Endothelial cell of umbilical vein (primary cell): ENCODE measurements around the gene PSMB8. TPM values are rescaled to one million over a fixed set of nuclear protein-coding genes. Genes with fewer than 3 reads are reported as not detected.
A peak's percentile ranks its signal among the peaks of the same experiment; 100 is the strongest.

ENCODE experiments used
- BruUV-seq: library from RNA; stranded (reverse); fragments of 400-500 nt; replicated peaks from 2 replicates; lab custom pipeline; 2021; lab: Mats Ljungman, UMichigan
- CTCF ChIA-PET: fragments of 300-600, 350-600 bp; sonication (Branson Sonifier 250); formaldehyde crosslinking; loops from one replicate; lab custom pipeline; 2021; ENCODE audit warnings: antibody characterized with exemption, inconsistent platforms; lab: Charles Lee
- POLR2A ChIA-PET: fragments of 300-600, 350-600 bp; sonication (Branson Sonifier 250); formaldehyde crosslinking; loops from one replicate; lab custom pipeline; 2021; ENCODE audit warnings: antibody characterized with exemption, inconsistent platforms; lab: Charles Lee
- DNase-seq: peaks from one replicate; pipeline ENCODE4 v3.0.0-alpha.2; 2011; ENCODE audit warnings: low read depth, low spot score
- FAIRE-seq: peaks from 2 replicates; lab custom pipeline; 2011; peaks lifted over from hg19 to GRCh38; lab: Jason Lieb, UNC
- H2AFZ ChIP-seq: 2 replicates; pipeline ENCODE4 v1.6.0; 2012; ENCODE audit warnings: low read depth, low read length, control low read depth, inconsistent platforms
- H3K27ac ChIP-seq: 2 replicates; pipeline ENCODE4 v1.5.1; 2011; ENCODE audit warnings: low read depth, mild to moderate bottlenecking, control low read depth, low read length, moderate library complexity; ENCODE audit not compliant: insufficient read depth
- H3K27me3 ChIP-seq, 2 experiments: 2 replicates each; pipeline versions ENCODE4 v1.6.0 to v1.6.1; 2011; ENCODE audit warnings: low read length in 2 of 2, mixed read lengths in 1 of 2; ENCODE audit not compliant: control insufficient read depth in 2 of 2, insufficient read depth in 2 of 2
- H3K36me3 ChIP-seq, 2 experiments: 2 replicates in 1 of 2; 3 replicates in 1 of 2; pipeline ENCODE4 v1.5.1; 2011; ENCODE audit warnings: low read length in 2 of 2, mild to moderate bottlenecking in 1 of 2, moderate library complexity in 1 of 2; ENCODE audit not compliant: control insufficient read depth in 2 of 2, insufficient read depth in 2 of 2; ENCODE audit errors: extremely low read depth in 1 of 2
- H3K4me1 ChIP-seq: 3 replicates; pipeline ENCODE4 v1.5.1; 2011; ENCODE audit warnings: mild to moderate bottlenecking, low read length; ENCODE audit not compliant: control insufficient read depth, insufficient read depth; ENCODE audit errors: extremely low read depth
- H3K4me2 ChIP-seq: 2 replicates; pipeline ENCODE4 v1.6.1; 2011; ENCODE audit warnings: low read length, control low read depth, mixed read lengths; ENCODE audit not compliant: insufficient read depth
- H3K4me3 ChIP-seq, 3 experiments: fragments of 200-600 bp in 1 of 3; sonication (generic), shearing (Covaris generic) in 1 of 3; replicated peaks in 1 of 3; 2 replicates each; pipeline ENCODE4 v1.5.1; 2011 to 2016; ENCODE audit warnings: control low read depth in 3 of 3, low read length in 3 of 3, mild to moderate bottlenecking in 2 of 3, inconsistent platforms in 1 of 3, low read depth in 1 of 3, moderate library complexity in 1 of 3; ENCODE audit not compliant: insufficient read depth in 1 of 3
- H3K79me2 ChIP-seq: 2 replicates; pipeline ENCODE4 v1.6.0; 2012; ENCODE audit warnings: low read length, inconsistent platforms; ENCODE audit not compliant: control insufficient read depth, insufficient read depth
- H3K9ac ChIP-seq: replicated peaks from 2 replicates; pipeline ENCODE3; 2011; ENCODE audit warnings: low read length, control low read depth; ENCODE audit not compliant: insufficient read depth; ENCODE audit errors: extremely low read depth
- H3K9me1 ChIP-seq: replicated peaks from 3 replicates; pipeline ENCODE4 v1.6.0; 2011; ENCODE audit warnings: mild to moderate bottlenecking, low read length; ENCODE audit not compliant: control insufficient read depth, insufficient read depth; ENCODE audit errors: extremely low read depth
- H3K9me3 ChIP-seq: replicated peaks from 2 replicates; pipeline ENCODE4 v1.5.1; 2012; ENCODE audit warnings: low read length, inconsistent platforms; ENCODE audit not compliant: control insufficient read depth, insufficient read depth
- H4K20me1 ChIP-seq: replicated peaks from 2 replicates; pipeline ENCODE3; 2011; ENCODE audit warnings: mild to moderate bottlenecking, low read length; ENCODE audit not compliant: control insufficient read depth, insufficient read depth; ENCODE audit errors: extremely low read depth
- CTCF ChIP-seq, 2 donors: IDR thresholded peaks; 1 replicate in 1 of 2; 2 replicates in 1 of 2; pipeline ENCODE4 v1.5.1; 2011; ENCODE audit warnings: low read length in 2 of 2, mild to moderate bottlenecking in 2 of 2, moderate library complexity in 2 of 2, control low read depth in 1 of 2, inconsistent platforms in 1 of 2, low read depth in 1 of 2; ENCODE audit not compliant: insufficient read depth in 1 of 2; ENCODE audit errors: extremely low read depth in 1 of 2
- EZH2 ChIP-seq: IDR thresholded peaks from 2 replicates; pipeline ENCODE4 v1.6.1; 2012; ENCODE audit warnings: borderline replicate concordance, low read depth, mild to moderate bottlenecking, moderate library complexity, low read length, inconsistent platforms; ENCODE audit not compliant: severe bottlenecking
- FOS ChIP-seq: IDR thresholded peaks from 2 replicates; pipeline ENCODE4 v1.6.1; 2011; ENCODE audit warnings: mild to moderate bottlenecking, low read length, moderate library complexity, borderline replicate concordance; ENCODE audit not compliant: insufficient read depth
- MYC ChIP-seq: IDR thresholded peaks from one replicate; pipeline ENCODE4 v1.6.1; 2011; ENCODE audit warnings: mild to moderate bottlenecking, low read depth, low read length
- POLR2A ChIP-seq: IDR thresholded peaks from 2 replicates; pipeline ENCODE4 v1.6.1; 2012; ENCODE audit warnings: low read depth, mild to moderate bottlenecking, control low read depth, low read length
- POLR2AphosphoS5 ChIP-seq: IDR thresholded peaks from 2 replicates; pipeline ENCODE4 v1.6.1; 2012; ENCODE audit warnings: low read depth, mild to moderate bottlenecking, control low read depth, low read length, moderate library complexity; ENCODE audit not compliant: insufficient read depth
- dilution Hi-C: fragments of 300-500 bp; cut with MboI; formaldehyde crosslinking; loops from one replicate; pipeline ENCODE4 v1.15.0; 2019; ENCODE audit warnings: low sequenced_read_pairs; ENCODE audit not compliant: extremely low pct_ligation_motif_present
- intact Hi-C: fragments of 100-400 bp; cut with micrococcal nuclease; formaldehyde crosslinking; loops from one replicate; pipeline ENCODE4 v1.10.0; 2022
- polyA plus RNA-seq, 4 experiments: library from polyadenylated mRNA; depleted of rRNA in 3 of 4; stranded (reverse) in 3 of 4; unstranded in 1 of 4; fragments of >200 nt; gene quantifications; 2 replicates each; pipeline versions ENCODE4 v1.2.1 to v1.2.3, GENCODE V29; 2011 to 2012; ENCODE audit warnings: missing spikeins in 1 of 4
- total RNA-seq: library from RNA; stranded (reverse); gene quantifications from 2 replicates; pipeline ENCODE4 v1.2.3, GENCODE V29; 2021

The PSMB8 gene
- total and polyA plus RNA-seq, 2 donors (not counting 3 experiments of a cell fraction or from before 2014, with no cell fraction given): 40.1 to 49.4 TPM

- FAIRE-seq (peak; percentile 90), DNase-seq (peak; percentile 94)
- BruUV-seq: TSS peak; percentile 24
- Histone ChIP-seq H3K4me2 (peak within 1 kb of the TSS; percentile 83), H3K9me3 (no peaks in the 10 kb centered on the region), H4K20me1 (no peaks in the 10 kb centered on the region), H3K9me1 (no peaks in the 10 kb centered on the region), H3K4me3 (peak within 1 kb of the TSS; percentile 30 to 89 (median 70)), H3K79me2 (peaks cover 9% of the 10 kb centered on the region), H3K36me3 (peaks cover 0 to 3% of the 10 kb centered on the region in 2 experiments), H3K27ac (peak within 1 kb of the TSS; percentile 54), H2AFZ (peak within 1 kb of the TSS; percentile 82), H3K27me3 (no peaks in the 10 kb centered on the region), H3K4me1 (peaks cover 9% of the 10 kb centered on the region), H3K9ac (peak within 1 kb of the TSS; percentile 73)
- POLR2A ChIA-PET: interaction anchor here (0.5 to 1.9 kb wide), 6 partner anchors 15 to 135 kb away, joined by 3 to 16 read pairs (median 8); partner anchors contain the start of genes BRD2, PSMB9 and TAP1
- CTCF ChIA-PET: interaction anchor here (0.6 to 11.0 kb wide), 49 partner anchors 11 to 940 kb away, joined by 3 to 397 read pairs (median 5); partner anchors contain the start of genes FKBPL, HLA-DMA, PSMB9 and TAP1
- intact Hi-C loops (loop anchor here (1.0 to 2.0 kb wide), 3 partner anchors 16 to 146 kb away; partner anchors contain the start of gene PSMB9), dilution Hi-C loops (no loop called here)
- TF ChIP-seq CTCF (IDR thresholded peaks at IDR 0.05; ENCODE audit: extremely low read depth in 1 of 2, insufficient read depth in 1 of 2, low read depth in 1 of 2, low read length in 2 of 2) (peak; percentile 92 to 99), EZH2 (no peak), POLR2A (peak; percentile 64), FOS (no peak), MYC (peak; percentile 5), POLR2AphosphoS5 (peak; percentile 35)
Measured at GRCh38 chr6:32838114-32838958, 5.5 kb downstream of the PSMB8 start, which contains the start of gene TAP2. Gene TAP2, minus strand, starts transcription at chr6:32838739. Its CDS starts 506 bp downstream, at chr6:32838233.
